ENCODE measurements around the gene RAB23.

DNA sequence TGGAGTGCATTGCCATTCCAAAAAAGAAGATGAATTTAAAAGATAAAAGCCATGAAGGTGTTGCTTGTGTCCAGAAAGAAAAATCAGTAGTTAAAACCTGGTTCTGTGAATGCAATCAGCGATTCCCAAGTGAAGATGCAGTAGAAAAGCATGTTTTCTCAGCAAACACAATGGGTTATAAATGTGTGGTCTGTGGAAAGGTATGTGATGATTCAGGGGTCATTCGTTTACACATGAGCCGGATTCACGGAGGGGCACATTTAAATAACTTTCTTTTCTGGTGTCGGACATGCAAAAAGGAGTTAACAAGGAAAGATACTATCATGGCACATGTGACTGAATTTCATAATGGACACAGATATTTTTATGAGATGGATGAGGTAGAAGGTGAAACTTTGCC is 74.7 kb downstream of the RAB23 start:
- TF ChIP-seq ZNF274 (IDR thresholded peaks at IDR 0.05; ENCODE audit: low read depth, low read length) (no peak), YY1 (IDR thresholded peaks at IDR 0.05; ENCODE audit: insufficient read depth, insufficient read length) (no peak)
